Measurements from ENCODE around the gene GRIN2C.

The GRIN2C gene

DNA sequence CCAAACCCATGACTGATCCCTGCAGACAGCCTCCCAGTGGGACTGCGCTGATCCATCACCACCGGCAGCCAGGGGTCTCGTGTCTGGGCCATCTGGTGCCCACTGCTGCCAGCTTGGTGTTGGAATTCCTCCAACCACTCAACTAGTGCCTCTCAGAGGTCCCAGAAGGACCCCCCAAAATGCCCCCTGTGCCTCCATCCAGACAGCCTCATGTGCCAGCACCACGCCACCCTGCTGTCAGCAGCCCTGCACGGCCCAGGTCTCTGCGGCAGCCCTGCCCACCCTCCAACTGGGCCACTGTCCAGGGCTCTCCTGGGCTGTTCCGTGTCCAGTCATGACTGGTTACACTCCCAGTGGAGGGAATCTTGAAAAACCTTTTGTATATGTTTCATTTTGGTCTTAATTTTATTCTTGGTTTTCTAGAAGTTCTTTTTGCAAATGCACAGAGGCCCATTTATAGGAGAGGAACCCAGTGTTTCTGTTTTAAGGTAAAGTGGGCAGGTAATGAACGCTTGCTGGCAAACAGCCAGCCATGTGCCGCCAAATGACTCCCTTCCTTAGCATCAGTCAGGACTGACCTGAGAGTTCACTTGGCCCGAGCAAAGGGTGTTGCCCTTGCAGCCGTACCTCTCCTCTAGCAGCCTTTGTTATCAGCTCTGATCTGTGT lies 34.6 kb downstream of the GRIN2C start:
- H3K9me2 ChIP-seq (replicated peaks; ENCODE audit: low read depth, low read length) = no peaks in the 10 kb centered on the region
- no peak overlapping the region for H3K4me3 ChIP-seq (ENCODE audit: low read length, poor library complexity, severe bottlenecking)
- H3K9ac ChIP-seq (ENCODE audit: low read depth, low read length, poor library complexity, severe bottlenecking) = no peak overlapping the region
- no peak overlapping the region for H2AFZ ChIP-seq (ENCODE audit: low read length)
- no peaks in the 10 kb centered on the region for H3F3A ChIP-seq (ENCODE audit: low read depth)
- H3K4me1 ChIP-seq (ENCODE audit: insufficient read depth, low read length, poor library complexity, severe bottlenecking) = no peaks in the 10 kb centered on the region
- no peaks in the 10 kb centered on the region for H3K9me3 ChIP-seq (ENCODE audit: insufficient read depth, low read depth, low read length)
- H3K27me3 ChIP-seq (ENCODE audit: insufficient read depth, low read length, poor library complexity, severe bottlenecking) = no peaks in the 10 kb centered on the region
- H4K20me1 ChIP-seq (ENCODE audit: insufficient read depth, low read length, poor library complexity, severe bottlenecking) = no peaks in the 10 kb centered on the region
- no peaks in the 10 kb centered on the region for H3K79me2 ChIP-seq (ENCODE audit: insufficient read depth, low read length)
- no peaks in the 10 kb centered on the region; the same call in 1 of the 2 replicates for H3K36me3 ChIP-seq (ENCODE audit: insufficient read depth, low read length)
- TF ChIP-seq EZH2phosphoT487 (IDR thresholded peaks at IDR 0.05; ENCODE audit: borderline replicate concordance) = no peak
- TF ChIP-seq, protein P1, sequence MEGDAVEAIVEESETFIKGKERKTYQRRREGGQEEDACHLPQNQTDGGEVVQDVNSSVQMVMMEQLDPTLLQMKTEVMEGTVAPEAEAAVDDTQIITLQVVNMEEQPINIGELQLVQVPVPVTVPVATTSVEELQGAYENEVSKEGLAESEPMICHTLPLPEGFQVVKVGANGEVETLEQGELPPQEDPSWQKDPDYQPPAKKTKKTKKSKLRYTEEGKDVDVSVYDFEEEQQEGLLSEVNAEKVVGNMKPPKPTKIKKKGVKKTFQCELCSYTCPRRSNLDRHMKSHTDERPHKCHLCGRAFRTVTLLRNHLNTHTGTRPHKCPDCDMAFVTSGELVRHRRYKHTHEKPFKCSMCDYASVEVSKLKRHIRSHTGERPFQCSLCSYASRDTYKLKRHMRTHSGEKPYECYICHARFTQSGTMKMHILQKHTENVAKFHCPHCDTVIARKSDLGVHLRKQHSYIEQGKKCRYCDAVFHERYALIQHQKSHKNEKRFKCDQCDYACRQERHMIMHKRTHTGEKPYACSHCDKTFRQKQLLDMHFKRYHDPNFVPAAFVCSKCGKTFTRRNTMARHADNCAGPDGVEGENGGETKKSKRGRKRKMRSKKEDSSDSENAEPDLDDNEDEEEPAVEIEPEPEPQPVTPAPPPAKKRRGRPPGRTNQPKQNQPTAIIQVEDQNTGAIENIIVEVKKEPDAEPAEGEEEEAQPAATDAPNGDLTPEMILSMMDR (conservative IDR thresholded peaks at IDR 0.05; ENCODE audit: low read length) = no peak
- H3K4me2 ChIP-seq (ENCODE audit: low read depth, low read length, poor library complexity, severe bottlenecking) = no peak overlapping the region

DNA sequence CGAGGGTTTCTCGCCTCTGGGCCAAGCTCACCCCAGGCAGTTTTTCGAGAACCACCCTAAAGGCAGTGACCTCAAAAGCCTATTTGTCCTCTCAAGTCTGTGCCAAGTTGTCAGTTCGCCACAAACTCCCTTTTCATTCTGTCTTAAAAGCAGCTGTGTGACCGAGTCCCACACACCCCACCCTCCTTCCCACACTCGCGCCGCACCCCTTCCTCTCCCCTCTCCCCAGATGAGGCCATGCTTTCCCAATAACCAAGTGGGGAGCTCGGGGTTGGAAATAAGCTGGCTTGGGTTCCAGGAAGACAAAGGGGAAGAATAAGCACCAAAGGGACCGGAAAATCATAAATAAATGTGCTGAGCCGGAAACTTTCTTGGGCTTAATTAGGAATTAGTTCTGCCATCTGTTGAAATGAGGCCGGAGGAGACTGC lies 36.7 kb downstream of the GRIN2C start:
- Histone ChIP-seq H3K79me2 (ENCODE audit: insufficient read depth, low read length) (no peaks in the 10 kb centered on the region), H4K20me1 (ENCODE audit: insufficient read depth, low read length, poor library complexity, severe bottlenecking) (no peaks in the 10 kb centered on the region), H3K27me3 (ENCODE audit: insufficient read depth, low read length, poor library complexity, severe bottlenecking) (no peaks in the 10 kb centered on the region), H3K4me1 (ENCODE audit: insufficient read depth, low read length, poor library complexity, severe bottlenecking) (no peaks in the 10 kb centered on the region), H2AFZ (ENCODE audit: low read length) (no peak overlapping the region), H3K9ac (ENCODE audit: low read depth, low read length, poor library complexity, severe bottlenecking) (no peak overlapping the region), H3K9me2 (replicated peaks; ENCODE audit: low read depth, low read length) (no peaks in the 10 kb centered on the region), H3K36me3 (ENCODE audit: insufficient read depth, low read length) (no peaks in the 10 kb centered on the region; the same call in 1 of the 2 replicates), H3K4me3 (ENCODE audit: low read length, poor library complexity, severe bottlenecking) (no peak overlapping the region), H3F3A (ENCODE audit: low read depth) (no peaks in the 10 kb centered on the region), H3K9me3 (ENCODE audit: insufficient read depth, low read depth, low read length) (no peaks in the 10 kb centered on the region), H3K4me2 (ENCODE audit: low read depth, low read length, poor library complexity, severe bottlenecking) (no peak overlapping the region)
- TF ChIP-seq EZH2phosphoT487 (IDR thresholded peaks at IDR 0.05; ENCODE audit: borderline replicate concordance) = no peak
- TF ChIP-seq, protein P1 (conservative IDR thresholded peaks at IDR 0.05; ENCODE audit: low read length) = no peak

DNA sequence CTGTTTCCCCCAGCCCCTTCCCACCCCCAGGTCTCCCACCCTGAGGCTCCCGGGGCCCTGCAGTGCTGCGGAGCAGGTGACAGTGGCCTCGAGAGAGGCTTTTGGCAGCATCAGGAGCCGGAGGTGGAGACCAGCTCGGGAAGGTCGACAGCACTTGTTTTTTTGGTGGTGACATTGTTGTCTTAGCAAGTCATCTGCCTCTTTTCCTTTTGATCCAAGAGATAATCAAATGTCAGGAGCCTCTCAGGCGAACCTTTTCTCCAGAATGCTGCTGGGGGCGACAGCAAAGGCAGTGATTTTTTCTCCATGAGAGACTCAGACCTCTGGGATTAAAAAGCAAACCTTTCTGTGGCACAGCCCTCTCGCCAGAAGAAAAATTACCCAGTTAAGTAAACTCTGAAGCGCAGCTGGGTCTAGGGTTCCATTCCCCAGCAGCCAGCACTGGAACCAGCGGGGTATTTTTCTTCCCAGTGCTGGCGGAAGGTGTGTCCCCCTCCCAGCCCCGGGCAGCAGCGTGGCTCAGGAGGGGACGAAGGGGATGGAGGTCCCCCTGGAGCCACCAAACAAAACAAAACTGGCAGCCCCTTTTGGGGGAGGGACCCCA lies 37.2 kb downstream of the GRIN2C start:
- Histone ChIP-seq H3K36me3 (ENCODE audit: insufficient read depth, low read length) (no peaks in the 10 kb centered on the region; the same call in 1 of the 2 replicates), H3K9me3 (ENCODE audit: insufficient read depth, low read depth, low read length) (no peaks in the 10 kb centered on the region), H3K4me2 (ENCODE audit: low read depth, low read length, poor library complexity, severe bottlenecking) (no peak overlapping the region), H3K27me3 (ENCODE audit: insufficient read depth, low read length, poor library complexity, severe bottlenecking) (no peaks in the 10 kb centered on the region), H3K4me3 (ENCODE audit: low read length, poor library complexity, severe bottlenecking) (no peak overlapping the region), H3K79me2 (ENCODE audit: insufficient read depth, low read length) (no peaks in the 10 kb centered on the region), H3F3A (ENCODE audit: low read depth) (no peaks in the 10 kb centered on the region), H3K9ac (ENCODE audit: low read depth, low read length, poor library complexity, severe bottlenecking) (no peak overlapping the region), H2AFZ (ENCODE audit: low read length) (no peak overlapping the region), H4K20me1 (ENCODE audit: insufficient read depth, low read length, poor library complexity, severe bottlenecking) (no peaks in the 10 kb centered on the region), H3K4me1 (ENCODE audit: insufficient read depth, low read length, poor library complexity, severe bottlenecking) (no peaks in the 10 kb centered on the region), H3K9me2 (replicated peaks; ENCODE audit: low read depth, low read length) (no peaks in the 10 kb centered on the region)
- no peak for TF ChIP-seq EZH2phosphoT487 (IDR thresholded peaks at IDR 0.05; ENCODE audit: borderline replicate concordance)
- TF ChIP-seq, protein P1 (conservative IDR thresholded peaks at IDR 0.05; ENCODE audit: low read length) = no peak

Measured in Loucy (cell line).